Left ventricle myocardium inferior (tissue), 1 donor: Measurements from ENCODE around the gene HAGHL. TPM values are rescaled to one million over a fixed set of nuclear protein-coding genes. Genes with fewer than 3 reads are reported as not detected.

ENCODE experiments used
- DNase-seq: peaks from one replicate; pipeline ENCODE4 v3.0.0-alpha.2; 2020
- H3K27ac ChIP-seq: fragments of 200-600 bp; replicated peaks from 2 replicates; pipeline ENCODE4 v1.8.0; 2021
- H3K27me3 ChIP-seq: fragments of 200-600 bp; 2 replicates; pipeline ENCODE4 v1.8.0; 2021; ENCODE audit warnings: low read depth
- H3K36me3 ChIP-seq: fragments of 200-600 bp; 2 replicates; pipeline ENCODE4 v1.8.0; 2021
- H3K4me1 ChIP-seq: fragments of 200-600 bp; 2 replicates; pipeline ENCODE4 v1.8.0; 2021
- H3K4me3 ChIP-seq: fragments of 200-600 bp; 2 replicates; pipeline ENCODE4 v1.8.0; 2021; ENCODE audit warnings: mild to moderate bottlenecking, moderate library complexity
- H3K9me3 ChIP-seq: fragments of 200-600 bp; replicated peaks from 2 replicates; pipeline ENCODE4 v1.8.0; 2021
- intact Hi-C: fragments of 100-400 bp; cut with micrococcal nuclease; formaldehyde crosslinking; loops from one replicate; pipeline ENCODE4 v1.11.0; 2022
- total RNA-seq: library from RNA; stranded (reverse); fragmentation: NEBNext Ultra II Directional; extraction: Animal tissue kit (Norgen Biotek cat#: 25700); gene quantifications from one replicate; pipeline ENCODE4 v1.2.1, GENCODE V29; 2021
- TF ChIP-seq, protein P1 (sequence below): fragments of 200-600 bp; IDR thresholded peaks from 2 replicates; pipeline ENCODE4 v1.8.0; 2021; ENCODE audit warnings: antibody characterized with exemption, mild to moderate bottlenecking, borderline replicate concordance
- donor health status: DM: no; HTN: yes; CAD: no; lungs with severe emphysema.

Gene HAGHL
- total RNA-seq, 1 donor from 2014 or later = 12.0 TPM

DNA sequence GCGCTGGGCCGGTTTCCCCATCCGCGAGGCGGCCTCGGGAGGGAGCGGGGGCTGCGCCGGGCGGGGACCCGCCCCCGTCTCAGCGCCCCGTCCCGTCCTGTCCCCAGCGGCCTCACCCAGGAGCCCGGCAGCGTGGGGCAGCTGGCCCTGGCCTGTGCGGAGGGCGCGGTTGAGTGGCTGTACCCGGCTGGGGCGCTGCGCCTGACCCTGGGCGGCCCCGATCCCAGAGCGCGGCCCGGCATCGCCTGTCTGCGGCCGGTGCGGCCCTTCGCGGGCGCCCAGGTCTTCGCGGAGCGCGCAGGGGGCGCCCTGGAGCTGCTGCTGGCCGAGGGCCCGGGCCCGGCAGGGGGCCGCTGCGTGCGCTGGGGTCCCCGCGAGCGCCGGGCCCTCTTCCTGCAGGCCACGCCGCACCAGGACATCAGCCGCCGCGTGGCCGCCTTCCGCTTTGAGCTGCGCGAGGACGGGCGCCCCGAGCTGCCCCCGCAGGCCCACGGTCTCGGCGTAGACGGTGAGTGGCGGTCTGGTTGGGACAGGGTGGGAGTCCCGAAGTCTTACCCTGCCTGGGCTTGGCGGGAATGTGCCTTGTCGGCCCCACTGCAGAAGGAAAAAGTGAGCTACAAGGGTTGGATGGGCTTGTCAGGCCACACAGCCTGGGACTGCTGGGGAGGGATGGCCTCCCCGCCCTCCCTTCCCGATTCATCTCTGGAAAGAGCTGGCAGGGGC is 11.3 kb upstream of the HAGHL start:
- Histone ChIP-seq H3K4me3 (peak overlapping the region; percentile 91), H3K9me3 (no peaks in the 10 kb centered on the region), H3K27me3 (peaks cover 10% of the 10 kb centered on the region), H3K27ac (peak overlapping the region; percentile 58), H3K4me1 (peaks cover 50% of the 10 kb centered on the region), H3K36me3 (no peaks in the 10 kb centered on the region)
- DNase-seq = no peak
- TF ChIP-seq, protein P1, sequence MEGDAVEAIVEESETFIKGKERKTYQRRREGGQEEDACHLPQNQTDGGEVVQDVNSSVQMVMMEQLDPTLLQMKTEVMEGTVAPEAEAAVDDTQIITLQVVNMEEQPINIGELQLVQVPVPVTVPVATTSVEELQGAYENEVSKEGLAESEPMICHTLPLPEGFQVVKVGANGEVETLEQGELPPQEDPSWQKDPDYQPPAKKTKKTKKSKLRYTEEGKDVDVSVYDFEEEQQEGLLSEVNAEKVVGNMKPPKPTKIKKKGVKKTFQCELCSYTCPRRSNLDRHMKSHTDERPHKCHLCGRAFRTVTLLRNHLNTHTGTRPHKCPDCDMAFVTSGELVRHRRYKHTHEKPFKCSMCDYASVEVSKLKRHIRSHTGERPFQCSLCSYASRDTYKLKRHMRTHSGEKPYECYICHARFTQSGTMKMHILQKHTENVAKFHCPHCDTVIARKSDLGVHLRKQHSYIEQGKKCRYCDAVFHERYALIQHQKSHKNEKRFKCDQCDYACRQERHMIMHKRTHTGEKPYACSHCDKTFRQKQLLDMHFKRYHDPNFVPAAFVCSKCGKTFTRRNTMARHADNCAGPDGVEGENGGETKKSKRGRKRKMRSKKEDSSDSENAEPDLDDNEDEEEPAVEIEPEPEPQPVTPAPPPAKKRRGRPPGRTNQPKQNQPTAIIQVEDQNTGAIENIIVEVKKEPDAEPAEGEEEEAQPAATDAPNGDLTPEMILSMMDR = no peak
- intact Hi-C loops = no loop called here

DNA sequence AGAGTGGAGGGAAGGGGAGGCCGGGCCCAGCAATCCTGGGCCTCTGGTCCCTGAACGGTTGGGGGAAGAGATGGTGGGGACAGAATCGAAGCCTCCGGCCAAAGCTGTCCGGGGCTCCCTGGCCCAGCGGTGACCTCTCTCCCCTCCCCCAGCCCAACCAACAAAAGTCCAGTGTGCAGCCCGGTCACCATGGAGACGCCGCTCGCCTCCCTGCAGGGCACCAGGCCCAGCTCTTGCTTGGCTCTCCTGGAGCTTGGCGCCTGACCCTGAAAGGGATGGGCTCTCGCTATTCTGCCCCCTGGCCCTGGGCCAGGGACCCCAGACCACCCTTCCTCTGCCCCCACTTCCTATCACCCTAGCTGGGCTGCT is 10.7 kb upstream of the HAGHL start:
- Histone ChIP-seq H3K27me3 (peaks cover 5% of the 10 kb centered on the region), H3K4me3 (peak overlapping the region; percentile 91), H3K36me3 (no peaks in the 10 kb centered on the region), H3K4me1 (peaks cover 55% of the 10 kb centered on the region), H3K27ac (no peak overlapping the region), H3K9me3 (no peaks in the 10 kb centered on the region)
- TF ChIP-seq, protein P1 = no peak
- intact Hi-C loops = no loop called here
- DNase-seq = no peak

DNA sequence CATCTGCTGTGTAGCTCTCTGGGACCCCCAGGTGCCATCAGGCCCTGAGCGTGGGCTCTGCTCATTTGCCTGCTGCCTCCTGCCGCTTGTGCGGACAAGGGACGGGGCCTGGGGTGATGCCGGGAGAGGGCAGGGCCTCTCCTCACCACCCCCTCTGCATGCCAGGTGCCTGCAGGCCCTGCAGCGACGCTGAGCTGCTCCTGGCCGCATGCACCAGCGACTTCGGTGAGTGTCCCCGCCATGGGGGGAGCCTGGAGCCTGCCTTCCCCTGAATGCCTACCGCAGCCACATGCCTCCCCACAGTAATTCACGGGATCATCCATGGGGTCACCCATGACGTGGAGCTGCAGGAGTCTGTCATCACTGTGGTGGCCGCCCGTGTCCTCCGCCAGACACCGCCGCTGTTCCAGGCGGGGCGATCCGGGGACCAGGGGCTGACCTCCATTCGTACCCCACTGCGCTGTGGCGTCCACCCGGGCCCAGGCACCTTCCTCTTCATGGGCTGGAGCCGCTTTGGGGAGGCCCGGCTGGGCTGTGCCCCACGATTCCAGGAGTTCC is 10.1 kb upstream of the HAGHL start:
- DNase-seq = no peak
- Histone ChIP-seq H3K27ac (no peak overlapping the region), H3K4me1 (peaks cover 62% of the 10 kb centered on the region), H3K27me3 (no peaks in the 10 kb centered on the region), H3K9me3 (no peaks in the 10 kb centered on the region), H3K36me3 (no peaks in the 10 kb centered on the region), H3K4me3 (peak overlapping the region; percentile 91)
- intact Hi-C loops = no loop called here
- TF ChIP-seq, protein P1 = no peak

DNA sequence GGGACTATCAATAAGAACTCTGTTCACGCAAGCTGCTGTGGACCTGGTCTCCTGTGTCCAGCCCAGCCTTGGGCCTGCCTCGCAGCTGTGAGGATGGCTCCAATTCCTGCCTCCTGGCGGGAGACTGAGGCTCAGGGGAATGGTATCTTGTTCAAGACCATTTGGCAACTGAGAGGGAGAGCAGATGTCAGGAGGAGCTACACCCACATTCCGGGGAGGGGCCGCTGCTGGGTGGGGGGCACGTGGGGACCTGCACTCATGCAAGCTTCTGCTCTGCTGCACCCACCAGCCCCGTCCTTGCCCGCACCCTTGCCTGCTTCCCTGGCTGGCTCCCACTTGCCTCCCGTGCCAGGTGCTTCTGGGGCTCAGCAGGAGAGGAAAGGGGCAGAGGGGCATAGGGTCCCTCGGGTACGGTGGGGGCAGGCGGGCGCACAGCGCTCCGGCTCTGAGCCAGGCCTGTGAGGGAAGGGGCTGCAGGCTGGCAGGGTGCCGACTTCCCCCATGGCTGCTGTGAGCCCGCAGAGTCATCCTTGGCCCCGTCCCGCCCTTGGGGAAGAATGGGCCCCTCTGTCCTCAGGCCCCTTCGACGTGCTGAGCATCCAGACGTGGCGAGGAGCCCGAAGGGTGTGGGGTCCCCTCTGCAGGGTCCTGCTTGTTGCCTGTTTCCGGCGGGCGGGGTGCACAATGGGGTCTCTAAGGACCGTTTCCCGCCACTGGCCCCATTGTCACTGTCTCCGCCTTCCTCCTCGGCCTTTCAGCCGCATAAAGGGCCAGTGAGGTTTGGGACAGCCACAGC is 9.3 kb upstream of the HAGHL start:
- H3K4me3 ChIP-seq = no peak overlapping the region
- H3K27me3 ChIP-seq = no peaks in the 10 kb centered on the region
- intact Hi-C loops = no loop called here
- H3K27ac ChIP-seq = no peak overlapping the region
- DNase-seq = no peak
- TF ChIP-seq, protein P1 = no peak
- no peaks in the 10 kb centered on the region for H3K36me3 ChIP-seq
- no peaks in the 10 kb centered on the region for H3K9me3 ChIP-seq
- H3K4me1 ChIP-seq = peaks cover 65% of the 10 kb centered on the region

DNA sequence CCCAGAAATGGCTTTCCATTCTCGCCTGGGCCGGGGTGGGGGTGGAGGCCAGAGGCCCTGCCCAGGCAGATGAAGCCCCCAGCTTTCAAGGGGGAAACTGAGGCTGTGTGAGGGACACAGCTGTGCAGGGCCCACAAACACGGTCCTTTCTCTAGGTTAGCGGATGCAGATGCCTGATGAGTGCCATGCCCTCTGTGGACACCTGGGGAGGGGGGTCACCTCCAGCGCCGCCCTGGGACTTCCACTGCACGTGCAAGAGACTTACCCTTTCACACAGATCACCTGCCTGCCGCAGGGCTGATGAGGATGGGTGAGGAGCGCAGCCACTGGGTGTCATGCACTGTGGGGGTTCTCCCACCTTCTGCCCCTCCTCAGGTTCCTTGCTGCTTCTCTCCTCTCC is 8.5 kb upstream of the HAGHL start:
- DNase-seq = no peak
- no peaks in the 10 kb centered on the region for H3K9me3 ChIP-seq
- peaks cover 65% of the 10 kb centered on the region for H3K4me1 ChIP-seq
- H3K36me3 ChIP-seq = no peaks in the 10 kb centered on the region
- no peaks in the 10 kb centered on the region for H3K27me3 ChIP-seq
- TF ChIP-seq, protein P1 = no peak
- no peak overlapping the region for H3K4me3 ChIP-seq
- intact Hi-C loops = no loop called here
- no peak overlapping the region for H3K27ac ChIP-seq
